GM18870 (cell line): ENCODE measurements around the gene TMEM11.

Experiments
- ATAC-seq: cut with Tn5 transposase; IDR thresholded peaks from one replicate; pipeline ENCODE4 v1.9.1; 2021; ENCODE audit warnings: moderate library complexity; ENCODE audit not compliant: unreplicated experiment

The TMEM11 gene, protein sequence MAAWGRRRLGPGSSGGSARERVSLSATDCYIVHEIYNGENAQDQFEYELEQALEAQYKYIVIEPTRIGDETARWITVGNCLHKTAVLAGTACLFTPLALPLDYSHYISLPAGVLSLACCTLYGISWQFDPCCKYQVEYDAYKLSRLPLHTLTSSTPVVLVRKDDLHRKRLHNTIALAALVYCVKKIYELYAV

DNA sequence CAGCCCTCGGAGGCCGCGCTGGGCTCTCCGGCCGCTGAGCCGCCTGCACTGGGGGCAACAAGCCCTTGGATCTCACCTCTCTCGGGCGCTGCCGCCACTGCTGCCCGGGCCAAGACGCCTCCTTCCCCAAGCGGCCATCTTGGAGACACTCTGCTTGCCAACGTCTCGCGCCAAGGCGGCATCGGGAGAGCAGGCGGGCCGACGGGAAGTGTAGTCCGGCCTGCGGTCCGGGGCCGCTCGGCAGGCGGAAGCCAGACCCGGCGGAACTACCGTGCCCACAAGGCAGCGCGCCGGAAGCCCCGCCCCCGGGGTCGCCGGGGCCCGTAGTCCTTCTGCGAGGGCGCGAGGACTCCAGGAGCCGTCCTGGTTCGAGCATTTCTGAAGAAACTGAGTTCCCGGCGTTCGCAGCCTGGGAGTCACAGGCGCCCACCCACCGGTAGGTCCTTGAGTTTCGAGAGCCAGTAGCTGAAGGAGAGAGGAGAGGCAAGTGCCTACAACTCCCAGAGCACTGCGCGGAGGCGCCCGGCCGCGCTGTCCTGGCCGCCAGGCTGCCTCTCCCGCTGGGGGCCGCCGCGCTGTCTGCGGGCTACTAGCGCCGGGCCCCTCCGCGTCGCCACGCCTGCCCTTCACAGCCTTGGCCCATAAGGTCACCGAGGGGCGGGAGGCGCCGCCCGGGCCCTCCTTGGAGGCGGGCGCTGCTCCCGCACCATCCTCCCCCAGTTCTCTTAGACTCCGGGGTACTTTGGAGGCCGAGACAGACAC lies at the start of gene TMEM11:
Gene TMEM11 (minus strand): TSS at position 147 of the 762 bp plus-strand sequence. CDS start 9 bp downstream, at position 138.
- ATAC-seq: peak; percentile 77

DNA sequence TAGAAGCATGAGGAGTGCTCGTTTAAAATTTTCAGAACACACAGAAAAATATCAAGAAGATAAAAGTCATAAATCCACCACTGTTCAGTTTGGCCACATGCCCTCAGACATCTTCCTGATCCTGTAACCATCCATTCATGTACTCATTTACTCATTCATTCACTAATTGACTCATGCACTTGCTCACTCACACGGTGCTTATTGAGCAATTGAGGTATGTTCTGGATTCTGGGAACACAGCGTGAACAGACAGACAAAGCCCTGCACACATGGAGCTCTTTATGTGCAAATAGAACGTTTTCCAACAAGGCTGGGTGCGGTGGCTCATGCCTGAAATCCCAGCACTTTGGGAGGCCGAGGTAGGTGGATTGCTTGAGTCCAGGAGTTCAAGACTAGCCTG lies 49.4 kb upstream of the TMEM11 start:
- ATAC-seq: no peak

DNA sequence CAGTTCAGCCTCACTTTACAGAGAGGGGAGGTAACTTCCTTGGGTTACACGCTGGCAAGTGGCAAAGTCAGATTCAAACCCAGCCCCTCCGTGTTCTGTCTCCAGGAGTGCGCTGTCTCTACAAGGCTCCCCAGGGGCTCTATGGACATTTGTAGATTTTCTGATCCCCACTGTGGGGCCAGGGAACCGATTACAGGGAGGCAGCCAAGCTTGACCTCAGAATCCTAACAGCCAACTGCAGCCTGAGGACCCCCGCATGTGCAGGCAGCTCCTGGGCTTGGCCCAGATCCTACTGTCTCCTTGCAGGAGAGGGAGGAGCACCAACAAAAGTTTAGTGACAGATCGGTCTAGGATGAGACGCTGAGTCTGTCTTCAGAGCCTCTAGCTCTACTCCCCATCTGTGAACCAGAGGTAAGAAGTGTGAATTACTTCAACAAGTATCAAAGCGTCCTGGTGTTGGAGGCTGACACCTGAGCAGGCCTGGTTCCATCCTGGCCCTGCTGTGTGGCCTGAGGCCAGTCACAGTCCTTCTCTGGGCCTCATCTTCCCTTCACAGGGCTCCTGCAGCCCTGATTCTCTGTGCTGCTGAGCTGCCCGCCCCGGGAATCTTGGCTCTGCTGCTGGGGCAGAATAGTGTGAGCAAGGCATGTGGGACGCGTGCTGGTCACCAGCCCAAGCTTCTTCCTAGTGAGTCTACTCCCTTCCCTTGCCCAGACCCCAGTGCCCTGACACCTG lies 48.5 kb upstream of the TMEM11 start:
- no peak for ATAC-seq

DNA sequence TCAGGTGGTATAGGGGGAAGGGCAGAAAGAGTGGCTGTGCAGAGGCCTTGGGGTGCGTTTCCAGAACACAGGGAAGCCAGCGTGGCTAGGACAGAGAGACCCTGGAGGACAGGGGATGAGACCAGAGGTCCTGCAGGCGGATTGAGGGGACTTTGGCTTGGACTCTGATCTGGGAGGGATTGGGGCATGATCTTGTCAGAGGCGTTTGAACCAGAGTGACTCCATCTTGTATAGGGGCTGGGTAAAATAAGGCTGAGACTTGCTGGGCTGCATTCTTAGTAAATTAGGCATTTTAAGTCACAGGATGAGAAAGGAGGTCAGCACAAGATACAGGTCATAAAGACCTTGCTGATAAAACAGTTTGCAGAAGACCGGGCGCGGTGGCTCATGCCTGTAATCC lies 44.6 kb upstream of the TMEM11 start:
- ATAC-seq: no peak

DNA sequence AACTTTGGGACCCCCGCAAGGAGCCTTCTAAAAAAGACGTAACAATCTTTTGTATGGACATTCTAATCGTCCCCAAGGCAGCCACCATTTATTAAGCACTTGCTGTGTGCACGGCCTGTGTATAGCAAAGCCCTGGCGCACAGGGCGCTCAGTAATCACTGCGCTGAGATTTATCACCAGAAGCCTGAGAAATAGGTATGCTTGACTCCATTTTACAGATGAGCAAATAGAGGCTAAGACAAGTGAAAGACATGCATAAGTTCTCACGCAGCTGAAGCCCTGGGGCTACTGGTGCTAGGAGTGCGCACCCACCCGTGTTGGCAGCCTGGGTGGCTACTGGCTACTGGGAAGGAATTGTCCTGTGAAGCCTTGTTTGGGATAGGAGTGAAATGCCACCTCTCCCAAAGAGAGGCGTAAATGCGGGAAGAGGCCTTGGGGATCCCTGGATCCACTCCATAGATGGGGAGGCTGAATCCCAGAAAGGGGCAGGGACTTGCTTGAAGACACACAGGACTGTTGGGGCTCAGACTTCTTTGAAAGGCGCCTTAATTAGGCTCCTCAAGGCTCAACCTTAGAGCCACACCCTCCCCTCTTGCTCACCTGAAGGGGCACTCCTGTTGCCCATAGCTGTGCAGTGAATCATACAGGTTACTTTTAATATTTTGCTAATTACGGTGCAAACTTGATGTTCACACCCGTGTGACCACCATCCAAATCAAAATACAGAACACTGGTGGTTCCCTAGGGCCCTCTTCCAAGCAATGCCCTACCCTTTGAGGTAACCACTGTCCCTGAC lies 39.9 kb upstream of the TMEM11 start:
- ATAC-seq: peak; percentile 11

DNA sequence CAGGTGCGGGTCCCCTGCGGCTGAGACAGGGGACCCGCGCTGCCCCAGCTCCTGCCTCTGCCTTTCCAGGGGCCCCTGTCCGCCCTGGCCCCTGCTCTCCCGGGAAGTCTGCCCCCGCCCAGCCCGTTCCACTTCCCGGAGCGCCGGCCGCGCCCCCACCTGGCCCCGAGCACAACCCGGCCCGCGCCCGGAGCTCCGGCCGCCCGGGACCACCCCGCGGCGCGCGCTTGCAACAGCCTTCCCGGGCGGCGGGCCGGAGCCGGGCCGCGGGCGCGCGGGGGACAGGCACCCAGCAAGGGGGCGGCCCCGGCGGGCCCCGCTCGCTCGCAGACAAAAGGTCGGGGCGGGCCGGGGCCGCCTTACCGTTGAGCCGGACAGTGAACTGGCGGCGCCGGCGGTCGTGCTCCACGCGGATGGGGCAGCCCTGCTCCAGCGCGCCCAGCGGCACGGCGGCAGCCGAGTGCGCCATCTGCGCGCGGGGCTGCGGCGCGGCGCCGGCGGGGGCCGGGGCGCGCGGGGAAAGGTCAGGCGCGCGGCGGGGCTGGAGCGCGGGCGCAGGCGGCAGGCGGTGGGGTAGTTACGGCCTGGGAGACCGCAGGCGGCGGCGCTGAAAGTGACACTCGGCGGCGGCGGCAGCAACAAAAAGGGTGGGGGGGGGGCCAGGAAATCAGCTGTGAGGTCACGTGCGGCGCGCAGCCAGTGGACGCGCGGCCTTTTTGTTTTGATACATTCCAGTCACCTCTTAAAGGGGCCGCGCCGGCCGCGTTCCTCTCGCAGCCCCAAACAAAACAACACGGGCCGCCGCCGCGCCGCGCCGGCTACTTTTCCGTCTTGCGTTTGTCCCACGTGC lies 39.1 kb upstream of the TMEM11 start, which contains the start of gene NATD1:
Gene NATD1 (minus strand): TSS at position 615 of the 850 bp plus-strand sequence. CDS start 146 bp downstream, at position 469.
- peak; percentile 51 for ATAC-seq

DNA sequence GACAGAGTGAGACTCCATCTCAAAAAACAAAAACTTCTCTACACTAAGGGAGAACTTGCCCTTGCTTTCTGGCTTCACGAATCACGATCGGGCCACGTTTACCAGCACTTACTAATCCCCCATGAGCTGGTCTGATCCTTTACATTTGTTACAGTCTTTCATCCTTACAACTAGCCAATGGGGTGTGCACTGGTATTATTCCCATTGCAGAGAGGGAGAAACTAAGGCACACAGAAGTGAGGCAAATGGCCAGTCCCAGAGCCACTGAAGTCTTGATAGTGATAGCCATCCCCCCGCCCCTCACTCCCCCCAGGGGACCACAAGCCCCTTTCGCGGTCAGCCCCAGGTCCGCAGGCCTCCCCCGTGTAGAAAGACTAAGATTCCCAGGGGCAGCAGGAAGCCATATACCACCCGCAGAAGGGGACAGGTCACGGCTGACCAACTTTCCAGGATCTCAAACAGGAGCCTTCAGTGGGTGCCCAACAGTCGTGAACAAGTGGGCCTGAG lies 38.4 kb upstream of the TMEM11 start:
- ATAC-seq: no peak

DNA sequence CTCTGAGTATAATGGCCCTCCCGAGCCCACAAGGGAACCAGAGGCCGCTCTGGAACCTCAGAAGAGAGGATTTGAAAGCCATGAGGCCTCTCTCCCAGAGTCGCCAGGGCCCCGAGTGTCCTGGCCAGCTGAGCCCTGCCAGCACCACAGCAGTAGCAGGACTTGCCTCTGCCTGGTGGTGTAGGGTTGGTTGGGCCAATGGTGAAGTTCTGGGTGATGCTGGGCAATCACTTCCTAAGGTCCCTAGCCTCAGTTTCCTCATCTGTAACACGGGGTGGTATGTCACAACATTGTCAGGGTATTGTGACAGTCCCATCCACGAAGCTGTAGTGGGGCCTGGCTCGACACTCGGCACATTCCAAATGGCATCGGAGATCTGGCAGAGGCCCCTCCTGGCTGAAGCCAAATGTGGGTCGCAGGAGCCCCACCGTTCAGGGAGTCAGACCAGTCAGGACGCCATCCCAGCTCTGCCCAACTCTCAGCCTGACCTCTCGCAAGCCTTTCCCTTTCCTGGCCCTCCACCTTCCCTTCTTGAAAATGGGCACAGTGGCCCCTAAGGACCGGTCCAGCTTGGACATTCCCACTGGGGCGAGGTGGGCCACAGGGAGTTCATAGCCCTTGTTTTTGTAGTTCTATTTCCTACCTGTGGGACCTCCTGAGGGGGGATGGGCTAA lies 37.5 kb upstream of the TMEM11 start:
- no peak for ATAC-seq

DNA sequence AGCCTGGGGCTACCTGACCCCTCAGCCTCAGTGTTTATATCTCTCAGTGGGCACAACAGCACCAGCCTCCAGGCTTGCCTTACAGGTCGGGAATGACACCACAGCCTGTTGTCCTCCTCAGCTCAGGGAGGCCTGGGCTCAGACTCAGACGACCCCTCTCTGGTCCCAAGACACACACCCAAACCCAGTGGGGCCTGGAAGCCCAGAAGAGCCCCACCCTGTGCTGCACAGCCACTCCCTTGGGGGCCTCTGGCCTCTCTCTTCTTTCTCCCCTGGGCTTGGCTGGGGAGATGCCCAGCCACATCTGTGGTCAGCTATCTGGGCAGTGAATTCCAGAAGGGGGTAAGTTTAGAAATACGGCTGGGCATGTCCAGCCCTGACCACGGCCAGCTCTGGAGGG lies 36.9 kb upstream of the TMEM11 start:
- ATAC-seq: no peak

DNA sequence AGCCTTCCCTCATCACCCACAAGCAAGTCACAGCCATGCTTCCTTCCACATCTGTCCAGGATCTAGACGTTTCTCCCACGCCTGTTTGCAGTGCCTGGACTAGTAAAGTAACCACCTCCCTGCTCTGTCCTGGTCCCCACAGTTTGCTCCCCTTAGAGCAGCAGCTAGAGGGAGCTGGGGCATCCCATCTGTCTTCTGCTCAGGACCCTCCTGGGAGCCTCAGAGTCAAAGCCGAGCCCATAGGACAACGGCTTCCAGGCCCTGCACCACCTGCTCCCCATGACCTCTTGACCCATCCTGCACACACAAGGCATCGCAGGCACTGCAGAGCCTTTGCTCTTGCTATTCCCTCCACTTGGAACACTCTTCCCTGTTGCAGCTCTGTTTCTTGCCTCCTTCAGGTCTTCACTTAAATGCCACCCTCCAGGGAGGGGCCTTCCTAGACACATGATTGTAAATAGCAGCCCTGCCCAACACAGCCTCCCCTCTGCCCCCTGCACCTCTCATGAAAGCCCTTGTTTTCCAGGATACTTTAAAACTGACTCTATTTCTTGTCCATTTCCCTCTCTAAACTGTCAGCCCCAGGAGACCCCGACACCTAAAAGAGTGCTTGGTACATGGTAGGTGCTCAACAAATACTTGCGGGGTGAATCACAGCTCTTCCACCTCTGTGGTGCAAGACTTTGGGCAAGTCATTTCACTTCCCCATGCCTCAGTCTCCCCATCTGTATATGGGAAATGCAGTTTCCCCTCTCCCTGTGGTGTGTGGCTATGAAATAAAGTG lies 36.2 kb upstream of the TMEM11 start:
- no peak for ATAC-seq

DNA sequence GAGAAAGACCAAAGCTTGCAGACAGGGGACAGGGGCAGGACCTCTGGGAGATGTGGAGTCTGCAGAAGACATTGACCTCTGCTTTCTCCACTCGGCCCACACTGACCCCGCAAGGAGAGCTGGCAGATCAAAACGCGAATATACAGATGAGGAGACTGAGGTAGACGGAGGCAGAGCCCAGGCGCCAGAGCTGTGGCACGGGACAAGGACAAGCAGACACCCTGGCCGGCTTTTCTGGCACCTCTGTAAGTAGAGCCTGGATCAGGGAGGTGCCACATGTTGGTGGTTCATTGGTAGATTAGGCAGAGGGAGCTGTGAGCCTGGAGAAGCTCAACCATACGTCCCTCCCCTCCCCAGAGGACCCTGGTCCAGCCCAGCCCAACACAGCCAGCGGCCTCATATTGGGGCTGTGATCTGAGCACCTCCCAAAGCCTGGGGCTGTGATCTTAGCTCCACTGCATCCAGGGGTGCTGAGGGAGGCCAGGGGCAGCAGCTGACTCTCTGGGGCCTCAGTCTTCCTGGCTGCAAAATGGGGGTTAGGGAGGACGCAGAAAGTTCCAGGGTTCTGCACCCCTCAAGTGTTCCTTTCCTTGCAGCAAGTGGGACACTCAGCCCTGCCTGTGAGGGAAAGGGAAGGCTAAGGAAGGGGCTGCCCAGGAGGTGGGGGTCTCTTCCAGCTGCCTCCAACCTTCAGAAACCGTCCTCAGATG lies 35.3 kb upstream of the TMEM11 start:
- no peak for ATAC-seq

DNA sequence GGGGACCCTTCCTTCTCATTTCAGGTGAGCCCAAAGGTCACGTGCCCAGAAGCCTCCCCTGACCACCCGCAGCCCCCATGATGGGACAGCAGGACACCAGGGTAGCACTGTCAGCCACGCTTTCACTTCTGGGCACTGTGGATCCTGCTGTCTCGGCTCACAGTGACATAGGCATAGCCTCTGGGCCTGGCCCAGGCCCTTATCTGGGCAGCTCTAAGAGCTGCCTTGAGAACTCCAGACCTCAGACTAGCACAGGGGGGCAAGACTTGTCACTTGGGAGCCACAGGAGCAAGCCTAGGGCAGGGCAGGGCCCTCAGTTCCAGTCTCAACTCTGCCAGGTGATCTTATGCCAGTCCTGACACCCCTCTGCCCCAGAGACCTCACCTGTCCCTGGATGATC lies 34.5 kb upstream of the TMEM11 start:
- ATAC-seq: no peak

DNA sequence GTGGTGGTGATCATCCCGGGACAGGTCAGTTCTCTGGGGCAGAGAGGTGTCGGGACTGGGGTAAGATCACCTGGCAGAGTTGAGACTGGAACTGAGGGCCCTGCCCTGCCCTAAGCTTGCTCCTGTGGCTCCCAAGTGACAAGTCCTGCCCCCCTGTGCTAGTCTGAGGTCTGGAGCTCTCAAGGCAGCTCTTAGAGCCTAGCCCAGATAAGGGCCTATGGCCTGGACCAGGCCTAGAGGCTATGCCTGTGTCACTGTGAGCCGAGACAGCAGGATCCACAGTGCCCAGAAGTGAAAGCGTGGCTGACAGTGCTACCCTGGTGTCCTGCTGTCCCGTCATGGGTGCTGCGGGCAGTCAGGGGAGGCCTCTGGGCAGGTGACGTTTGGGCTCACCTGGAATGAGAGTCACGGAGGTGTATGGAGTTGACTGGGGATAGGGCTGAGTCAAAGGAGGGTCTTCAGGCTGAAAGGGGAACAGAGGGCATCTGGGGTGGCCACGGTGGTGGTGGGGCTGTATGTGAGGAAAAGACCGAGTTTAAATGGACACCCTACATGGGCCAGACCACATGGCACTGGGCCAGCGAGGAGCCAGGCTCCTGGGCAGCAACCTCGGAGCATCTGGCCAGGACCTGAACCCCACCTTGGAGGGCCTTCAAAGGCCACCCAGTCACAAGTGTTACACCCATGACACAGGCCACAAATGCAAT lies 33.7 kb upstream of the TMEM11 start:
- no peak for ATAC-seq

DNA sequence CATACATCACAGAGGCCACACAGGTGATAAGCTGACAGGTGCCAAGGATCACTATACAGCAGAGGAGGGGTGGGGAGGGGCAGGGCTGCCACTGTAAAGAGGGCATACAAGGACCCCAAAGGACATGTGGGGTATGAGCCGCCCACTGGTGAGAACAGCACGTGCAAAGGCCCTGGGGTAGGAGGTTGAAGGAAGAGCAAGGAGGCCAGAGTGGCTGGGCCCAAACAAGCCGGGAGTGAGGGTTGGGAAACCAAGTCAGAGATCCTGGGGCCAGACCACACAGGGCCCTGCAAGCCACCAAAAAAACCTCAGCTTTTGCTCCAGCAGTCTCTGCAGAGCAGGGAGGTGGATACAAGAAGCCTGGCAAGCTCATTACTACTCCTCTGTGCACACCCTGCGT lies 32.7 kb upstream of the TMEM11 start:
- ATAC-seq: no peak

DNA sequence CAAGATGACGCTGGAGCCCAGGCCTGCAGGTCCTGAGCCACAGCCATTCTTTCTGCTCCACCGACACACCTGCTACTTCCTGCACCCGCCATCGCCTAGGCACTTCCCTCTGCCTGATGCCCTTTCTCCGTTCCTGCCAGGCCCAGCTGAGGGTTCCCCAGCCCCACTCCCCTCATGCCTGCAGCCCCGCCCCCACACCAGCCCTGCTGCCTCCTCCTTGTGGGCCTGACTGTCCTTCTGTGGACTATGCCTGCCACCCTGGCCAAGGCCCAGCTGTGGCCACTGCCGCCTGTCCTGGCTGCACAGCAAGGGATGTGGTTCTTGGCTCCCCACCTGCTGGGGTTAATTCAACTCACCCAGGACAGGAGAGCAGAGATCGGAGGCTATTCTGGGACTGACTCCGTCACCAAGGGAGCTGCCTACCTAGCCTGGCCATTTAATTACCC lies 31.7 kb upstream of the TMEM11 start:
- no peak for ATAC-seq

DNA sequence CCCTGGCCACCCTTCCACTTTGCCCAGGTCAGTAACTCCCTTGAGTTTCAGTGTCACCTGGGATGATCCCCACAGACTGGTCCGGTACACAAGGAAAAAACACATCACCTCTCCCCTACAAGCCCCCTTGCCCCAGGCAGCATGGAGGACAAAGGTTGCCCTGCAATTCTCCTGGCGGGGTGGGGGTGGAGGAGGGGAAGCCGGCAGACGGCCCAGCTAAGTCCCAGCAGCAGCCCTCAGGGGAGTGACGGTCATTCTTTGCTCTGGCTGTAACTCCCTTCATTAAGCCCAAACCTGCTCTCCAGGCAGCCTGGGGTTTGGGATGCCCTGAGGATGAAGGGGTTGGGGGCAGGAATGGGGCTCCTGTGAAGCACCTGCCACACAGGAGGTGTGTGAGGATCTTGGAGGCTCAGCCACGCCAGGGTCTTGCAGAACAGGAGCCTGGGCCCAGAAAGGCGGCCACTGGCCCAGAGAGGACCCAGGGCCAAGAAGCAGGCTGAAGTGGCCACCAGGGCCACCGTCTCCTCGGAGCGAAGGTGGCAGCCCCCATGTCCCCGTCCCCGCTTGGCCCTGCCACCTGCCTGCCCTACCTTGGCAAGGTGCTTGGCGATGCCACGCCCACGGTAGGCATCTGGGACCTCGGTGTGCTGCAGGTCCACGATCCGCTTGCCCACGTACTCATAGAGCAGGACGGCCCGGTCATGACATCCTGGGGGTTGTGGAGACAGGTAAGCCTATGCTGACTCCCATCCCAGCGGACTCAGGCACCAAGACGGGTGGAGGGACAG lies 29.7 kb upstream of the TMEM11 start:
- no peak for ATAC-seq
